Measurements from ENCODE around the gene TMEM255A. TPM values are rescaled to one million over a fixed set of nuclear protein-coding genes. Genes with fewer than 3 reads are reported as not detected.

Gene TMEM255A
- not detected for total RNA-seq

GRCh38 chrX:120310861-120311726, at the start of gene TMEM255A:
TSS of gene TMEM255A (minus strand) at chrX:120311461. CDS start at chrX:120311309, 152 bp downstream.
- intact Hi-C loops (cut with micrococcal nuclease), result no loop called here

GRCh38 chrX:120358737-120359456, 47.6 kb upstream of the TMEM255A start:
- ChIA-PET POLR2A (no interaction called here), CTCF (no interaction called here)
- intact Hi-C loops (cut with micrococcal nuclease), result no loop called here
- H3K4me1 Mint-ChIP-seq (ENCODE audit: low read depth), result no peaks in the 10 kb centered on the region
- no peak overlapping the region for H3K27ac Mint-ChIP-seq
- H3K9me3 Mint-ChIP-seq, result no peaks in the 10 kb centered on the region
- no peak for TF ChIP-seq CTCF (IDR thresholded peaks at IDR 0.05)
- DNase-seq (peak; percentile 62), ATAC-seq (peak; percentile 85)
- H3K36me3 Mint-ChIP-seq (ENCODE audit: low read depth), result no peaks in the 10 kb centered on the region
- no peak overlapping the region for H3K4me3 Mint-ChIP-seq
- H3K27me3 Mint-ChIP-seq, result no peaks in the 10 kb centered on the region

More at GRCh38 chrX:120310861-120311726, at the start of gene TMEM255A:
- TF ChIP-seq CTCF (IDR thresholded peaks at IDR 0.05), result no peak
- Mint-ChIP-seq H3K27me3 (peaks cover 48% of the 10 kb centered on the region), H3K4me3 (peak within 1 kb of the TSS; percentile 70), H3K9me3 (no peaks in the 10 kb centered on the region), H3K36me3 (ENCODE audit: low read depth) (no peaks in the 10 kb centered on the region), H3K27ac (no peak within 1 kb of the TSS), H3K4me1 (ENCODE audit: low read depth) (peaks cover 16% of the 10 kb centered on the region)
- ATAC-seq (no peak), DNase-seq (peak; percentile 10)
- POLR2A ChIA-PET, result interaction anchor here (1.1 kb wide), 1 partner anchor 60 kb away, joined by 3 read pairs; the partner anchor contains the start of gene ZBTB33
- CTCF ChIA-PET, result interaction anchor here (0.9 to 1.8 kb wide), 4 partner anchors 9 to 98 kb away, joined by 4 to 5 read pairs (median 4); no protein-coding TSS in a partner anchor

- no peak for TF ChIP-seq CTCF (IDR thresholded peaks at IDR 0.05)
- Mint-ChIP-seq H3K36me3 (ENCODE audit: low read depth) (no peaks in the 10 kb centered on the region), H3K4me1 (ENCODE audit: low read depth) (no peaks in the 10 kb centered on the region), H3K27me3 (no peaks in the 10 kb centered on the region), H3K27ac (no peak overlapping the region), H3K9me3 (no peaks in the 10 kb centered on the region), H3K4me3 (no peak overlapping the region)
- intact Hi-C loops (cut with micrococcal nuclease), result no loop called here
- ATAC-seq (no peak), DNase-seq (no peak)
- POLR2A ChIA-PET, result no interaction called here
- CTCF ChIA-PET, result no interaction called here
These were observed 45.9 kb upstream of the TMEM255A start for GRCh38 chrX:120357186-120357585.

GRCh38 chrX:120356084-120356483, 44.8 kb upstream of the TMEM255A start:
- Mint-ChIP-seq H3K36me3 (ENCODE audit: low read depth) (no peaks in the 10 kb centered on the region), H3K4me3 (no peak overlapping the region), H3K27me3 (no peaks in the 10 kb centered on the region), H3K9me3 (no peaks in the 10 kb centered on the region), H3K27ac (no peak overlapping the region), H3K4me1 (ENCODE audit: low read depth) (no peaks in the 10 kb centered on the region)
- intact Hi-C loops (cut with micrococcal nuclease), result no loop called here
- ChIA-PET CTCF (no interaction called here), POLR2A (no interaction called here)
- no peak for ATAC-seq
- no peak for TF ChIP-seq CTCF (IDR thresholded peaks at IDR 0.05)
- DNase-seq, result no peak

Measured in activated CD8-positive, alpha-beta T cell treated with anti-CD3 and anti-CD28 coated beads for 36 hours (primary cell).